Measurements from ENCODE around the gene TLR10. TPM values are rescaled to one million over a fixed set of nuclear protein-coding genes. Genes with fewer than 3 reads are reported as not detected.

The TLR10 gene
- total RNA-seq, 1 donor from 2014 or later = 0.78 TPM

GRCh38 chr4:38785041-38785790 lies 2.4 kb upstream of the TLR10 start:
- Histone ChIP-seq H3K27ac (peak overlapping the region; percentile 17), H3K27me3 (no peaks in the 10 kb centered on the region), H3K4me1 (no peaks in the 10 kb centered on the region), H3K4me3 (no peak overlapping the region), H3K36me3 (no peaks in the 10 kb centered on the region), H3K9me3 (no peaks in the 10 kb centered on the region)
- DNase-seq (no peak), ATAC-seq (peak; percentile 47)
- TF ChIP-seq CTCF (IDR thresholded peaks at IDR 0.05) = no peak
- intact Hi-C loops (cut with DNase I) = no loop called here

- ATAC-seq (no peak), DNase-seq (no peak)
- H3K9me3 ChIP-seq = no peaks in the 10 kb centered on the region
- no peaks in the 10 kb centered on the region for H3K36me3 ChIP-seq
- intact Hi-C loops (cut with DNase I) = no loop called here
- no peaks in the 10 kb centered on the region for H3K27me3 ChIP-seq
- no peak for TF ChIP-seq CTCF (IDR thresholded peaks at IDR 0.05)
- H3K27ac ChIP-seq = no peak overlapping the region
- no peak overlapping the region for H3K4me3 ChIP-seq
- no peaks in the 10 kb centered on the region for H3K4me1 ChIP-seq
These were observed 1.4 kb upstream of the TLR10 start for GRCh38 chr4:38784141-38784540.

- intact Hi-C loops (cut with DNase I) = no loop called here
- Histone ChIP-seq H3K4me3 (no peak overlapping the region), H3K27ac (no peak overlapping the region), H3K36me3 (no peaks in the 10 kb centered on the region), H3K9me3 (no peaks in the 10 kb centered on the region), H3K27me3 (no peaks in the 10 kb centered on the region), H3K4me1 (no peaks in the 10 kb centered on the region)
- ATAC-seq (no peak), DNase-seq (no peak)
- no peak for TF ChIP-seq CTCF (IDR thresholded peaks at IDR 0.05)
These were observed 295 bp upstream of the TLR10 start for GRCh38 chr4:38783109-38783460.

- DNase-seq (no peak), ATAC-seq (no peak)
- H3K4me1 ChIP-seq = no peaks in the 10 kb centered on the region
- no peaks in the 10 kb centered on the region for H3K9me3 ChIP-seq
- no peak overlapping the region for H3K27ac ChIP-seq
- H3K4me3 ChIP-seq = no peak overlapping the region
- no peak for TF ChIP-seq CTCF (IDR thresholded peaks at IDR 0.05)
- H3K27me3 ChIP-seq = no peaks in the 10 kb centered on the region
- intact Hi-C loops (cut with DNase I) = no loop called here
- no peaks in the 10 kb centered on the region for H3K36me3 ChIP-seq
These were observed 932 bp downstream of the TLR10 start for GRCh38 chr4:38781854-38782261.

GRCh38 chr4:38780833-38781484 lies 1.8 kb downstream of the TLR10 start:
- DNase-seq (no peak), ATAC-seq (no peak)
- TF ChIP-seq CTCF (IDR thresholded peaks at IDR 0.05) = no peak
- H3K4me3 ChIP-seq = no peak overlapping the region
- no peaks in the 10 kb centered on the region for H3K36me3 ChIP-seq
- no peaks in the 10 kb centered on the region for H3K9me3 ChIP-seq
- no peak overlapping the region for H3K27ac ChIP-seq
- no peaks in the 10 kb centered on the region for H3K4me1 ChIP-seq
- intact Hi-C loops (cut with DNase I) = no loop called here
- no peaks in the 10 kb centered on the region for H3K27me3 ChIP-seq
